ENCODE data around the gene CACNB1.

Gene CACNB1

DNA sequence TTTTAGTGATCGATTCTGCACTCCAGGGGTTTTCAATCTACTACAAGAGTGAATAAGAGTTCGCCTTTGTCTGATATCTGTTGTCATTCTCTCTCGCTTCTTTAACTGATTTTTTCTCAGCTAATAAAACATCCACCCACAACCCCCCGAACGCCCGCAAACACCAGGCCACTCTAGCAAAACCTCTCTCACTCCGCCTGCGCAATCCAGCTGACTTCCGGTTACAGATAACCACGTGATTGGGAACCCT is 2.3 kb upstream of the CACNB1 start:
- peak; percentile 85 for DNase-seq (ENCODE audit: extremely low read depth, low read depth)
- no peak for TF ChIP-seq CTCF (IDR thresholded peaks at IDR 0.05; ENCODE audit: low read depth, low read length)

DNA sequence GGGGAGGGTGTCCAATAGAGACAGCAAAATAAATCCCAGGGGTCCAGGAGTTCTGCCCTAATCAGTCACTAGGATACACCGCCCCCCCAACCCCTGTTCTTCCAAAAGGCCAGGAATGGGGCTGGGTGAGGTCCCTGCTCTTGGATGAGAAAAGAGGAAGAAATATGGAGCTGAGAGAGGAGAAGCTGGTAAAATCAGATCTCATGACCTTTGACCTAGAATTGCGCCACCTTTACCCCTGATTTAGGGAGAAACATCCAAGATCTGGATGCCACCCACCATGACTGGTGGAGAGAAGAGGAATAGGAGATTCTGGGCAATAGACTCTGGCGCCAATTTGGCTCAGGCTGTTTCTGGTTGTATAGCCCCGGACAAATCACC is 707 bp upstream of the CACNB1 start:
- no peak for DNase-seq (ENCODE audit: extremely low read depth, low read depth)
- TF ChIP-seq CTCF (IDR thresholded peaks at IDR 0.05; ENCODE audit: low read depth, low read length) = no peak

GRCh38 chr17:39196808-39197291 is 619 bp downstream of the CACNB1 start:
- DNase-seq (ENCODE audit: extremely low read depth, low read depth) = no peak

DNA sequence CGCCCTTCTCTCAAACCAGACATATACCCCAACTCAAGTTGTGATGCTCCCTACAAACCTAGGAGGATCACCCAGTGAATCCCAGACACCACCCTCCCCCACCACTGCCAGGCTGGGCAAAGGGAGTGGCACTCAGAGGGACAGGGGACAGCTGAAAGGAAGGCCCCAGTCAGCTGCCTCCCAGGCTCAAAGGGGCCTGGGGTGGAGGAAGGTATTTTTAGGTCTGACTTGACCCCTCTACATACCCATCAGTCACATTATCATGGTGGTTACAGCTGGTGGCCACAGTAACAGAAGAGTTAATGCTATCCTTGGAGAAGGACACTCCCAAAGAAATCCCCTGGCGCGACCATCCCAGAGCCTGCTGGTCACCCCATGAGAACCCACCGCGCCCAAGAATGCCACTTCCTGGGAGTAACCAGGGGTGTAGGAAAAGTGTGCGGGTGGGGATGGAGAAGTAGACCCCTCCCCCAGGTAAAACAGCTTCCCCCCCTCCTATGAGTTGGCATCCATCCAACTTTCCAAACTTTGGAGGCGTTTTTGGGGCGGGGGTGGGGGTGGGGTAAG is 1.1 kb downstream of the CACNB1 start:
- no peak for DNase-seq (ENCODE audit: extremely low read depth, low read depth)
- TF ChIP-seq CTCF (IDR thresholded peaks at IDR 0.05; ENCODE audit: low read depth, low read length) = no peak

More at GRCh38 chr17:39196808-39197291, 619 bp downstream of the CACNB1 start:
- TF ChIP-seq CTCF (IDR thresholded peaks at IDR 0.05; ENCODE audit: low read depth, low read length) = no peak

DNA sequence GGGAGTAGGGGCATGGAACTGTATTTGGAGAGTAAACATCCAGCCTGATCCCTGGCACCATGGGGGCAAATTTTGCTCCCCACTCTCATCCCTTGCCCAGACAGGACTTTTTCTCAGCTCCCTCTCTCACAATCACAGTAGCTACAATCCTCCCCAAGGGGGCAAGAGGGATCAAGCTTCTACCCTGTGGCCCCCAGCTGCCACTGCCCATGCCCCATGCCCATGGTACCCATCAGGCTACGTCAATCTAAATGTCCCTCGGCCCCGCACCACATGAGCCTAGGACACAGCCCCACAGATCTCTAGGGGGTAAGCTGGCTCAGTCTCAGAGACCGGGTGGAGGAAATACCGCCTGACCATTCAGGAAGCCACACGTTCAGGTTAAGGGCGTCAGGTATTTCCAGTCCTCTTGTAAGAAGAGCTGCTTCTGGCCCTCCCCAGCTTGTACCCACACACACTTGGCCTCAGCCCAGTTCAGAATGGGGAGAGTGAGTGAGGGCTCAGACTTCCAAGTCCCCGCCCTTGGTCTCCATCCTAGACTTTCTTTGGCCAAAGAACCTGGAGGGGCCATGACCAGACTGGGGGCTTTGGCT is 1.8 kb downstream of the CACNB1 start:
- DNase-seq (ENCODE audit: extremely low read depth, low read depth) = no peak
- no peak for TF ChIP-seq CTCF (IDR thresholded peaks at IDR 0.05; ENCODE audit: low read depth, low read length)

GRCh38 chr17:39194985-39195524 is 2.4 kb downstream of the CACNB1 start:
- DNase-seq (ENCODE audit: extremely low read depth, low read depth) = no peak
- TF ChIP-seq CTCF (IDR thresholded peaks at IDR 0.05; ENCODE audit: low read depth, low read length) = no peak

- no peak for DNase-seq (ENCODE audit: extremely low read depth, low read depth)
- peak; percentile 57 for TF ChIP-seq CTCF (IDR thresholded peaks at IDR 0.05; ENCODE audit: low read depth, low read length)
These were observed 3.1 kb downstream of the CACNB1 start for GRCh38 chr17:39194089-39194984.
